NCI-H128 (cell line): ENCODE measurements around the gene TRIM71.
"Not testable (repeated sequence)": the region's sequence is repeated elsewhere in the genome, so short reads cannot be mapped to it uniquely, and the experiment has no call there.

Experiments used
- DNase-seq: peaks from one replicate; lab custom pipeline; 2025; ENCODE audit not compliant: unreplicated experiment; lab: John Stamatoyannopoulos, UW

Gene TRIM71

DNA sequence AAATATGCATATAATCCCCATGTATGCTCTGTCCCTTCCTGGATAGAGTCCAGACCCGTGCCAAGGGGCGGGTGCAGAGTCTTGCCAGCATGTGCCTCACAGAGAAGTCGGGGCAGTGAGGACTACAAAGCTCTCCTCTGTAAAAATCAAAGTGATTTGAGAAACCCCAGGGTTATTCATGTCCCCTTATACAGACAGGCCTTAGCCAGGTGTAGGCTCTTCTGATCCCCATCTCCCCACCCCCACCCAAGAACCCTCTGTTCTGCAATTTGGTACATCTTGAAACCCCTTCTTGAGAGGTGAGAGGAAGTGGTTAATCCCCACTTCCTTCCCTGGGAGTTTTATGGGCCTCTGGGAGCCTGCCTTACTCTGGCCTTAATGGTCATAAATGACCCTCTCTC, 24.7 kb downstream of the TRIM71 start:
- no peak for DNase-seq

- DNase-seq, result no peak
Observed at GRCh38 chr3:32842987-32843386, 25.2 kb downstream of the TRIM71 start.

GRCh38 chr3:32843510-32844321, 25.9 kb downstream of the TRIM71 start:
- DNase-seq, result no peak

DNA sequence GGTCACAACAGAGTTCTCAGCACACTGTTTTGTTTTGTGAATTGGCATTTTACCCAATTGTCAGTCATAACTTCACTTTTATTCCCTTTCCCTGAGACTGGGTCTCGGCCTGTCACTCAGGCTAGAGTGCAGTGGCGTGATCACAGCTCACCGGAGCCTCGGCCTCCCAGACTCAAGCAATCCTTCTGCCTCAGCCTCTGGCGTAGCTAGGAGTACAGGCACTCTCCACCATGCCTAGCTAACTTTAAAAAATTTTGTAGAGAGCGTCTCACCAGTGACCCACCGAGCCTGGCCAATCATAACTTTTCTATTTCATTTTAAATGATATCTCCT, 26.5 kb downstream of the TRIM71 start:
- DNase-seq, result no peak

DNA sequence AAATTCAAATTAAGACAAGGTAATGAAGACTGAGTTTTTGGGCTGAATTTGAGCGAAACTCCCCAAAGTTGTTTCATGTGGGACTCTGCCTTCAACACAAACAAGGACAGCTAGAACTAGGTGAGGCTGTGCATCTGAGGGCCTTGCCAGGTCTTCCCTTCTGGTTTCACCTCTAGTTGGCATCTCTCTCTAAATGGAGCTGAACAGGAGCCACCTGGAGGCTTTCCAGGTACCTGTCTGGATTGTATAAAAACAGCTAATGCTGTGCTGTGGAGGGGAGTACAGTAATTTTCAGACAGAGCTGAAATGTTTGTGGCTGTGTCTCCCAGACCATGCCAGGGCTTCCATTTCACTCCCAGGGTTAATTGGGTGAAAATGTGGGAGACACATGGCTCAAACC, 27.1 kb downstream of the TRIM71 start:
- no peak for DNase-seq

DNA sequence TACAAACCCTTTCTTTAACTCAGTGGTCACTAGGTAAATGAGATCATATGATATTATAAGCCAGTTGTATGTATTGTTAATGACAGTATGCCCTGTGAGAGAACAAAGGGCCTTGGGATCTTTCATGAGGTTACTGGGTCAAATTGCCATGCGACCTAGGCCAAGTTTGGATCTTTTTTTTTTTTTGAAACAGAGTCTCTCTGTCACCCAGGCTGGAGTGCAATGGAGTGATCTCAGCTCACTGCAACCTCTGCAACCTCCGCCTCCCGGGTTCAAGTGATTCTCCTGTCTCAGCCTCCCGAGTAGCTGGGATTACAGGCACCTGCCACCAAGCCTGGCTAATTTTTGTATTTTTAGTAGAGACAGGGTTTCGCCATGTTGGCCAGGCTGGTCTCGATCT, 27.7 kb downstream of the TRIM71 start:
- DNase-seq, result not testable (repeated sequence)

GRCh38 chr3:32847045-32847444, 29.2 kb downstream of the TRIM71 start:
- DNase-seq, result not testable (repeated sequence)

GRCh38 chr3:32847528-32847927, 29.7 kb downstream of the TRIM71 start:
- no peak for DNase-seq

GRCh38 chr3:32848215-32848614, 30.4 kb downstream of the TRIM71 start:
- DNase-seq, result no peak

DNA sequence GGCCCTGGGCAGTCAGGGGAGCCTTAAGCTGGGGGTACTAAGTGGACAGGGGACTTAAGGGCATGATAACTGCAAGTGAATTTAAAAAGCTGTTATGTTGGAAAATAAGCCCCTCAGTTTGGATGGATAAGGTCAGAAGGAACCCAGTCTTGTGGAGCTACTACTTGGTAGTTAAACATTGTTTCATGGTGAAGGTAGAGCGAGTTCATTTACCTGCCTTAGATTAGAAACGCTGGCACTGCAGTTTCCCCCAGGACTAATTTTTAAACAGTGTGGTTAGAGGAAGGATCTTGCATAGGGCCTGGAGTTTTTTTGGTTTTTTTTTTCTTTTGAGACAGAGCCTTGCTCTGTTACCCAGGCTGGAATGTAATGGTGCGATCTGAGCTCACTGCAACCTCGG, 31.2 kb downstream of the TRIM71 start:
- no peak for DNase-seq

DNA sequence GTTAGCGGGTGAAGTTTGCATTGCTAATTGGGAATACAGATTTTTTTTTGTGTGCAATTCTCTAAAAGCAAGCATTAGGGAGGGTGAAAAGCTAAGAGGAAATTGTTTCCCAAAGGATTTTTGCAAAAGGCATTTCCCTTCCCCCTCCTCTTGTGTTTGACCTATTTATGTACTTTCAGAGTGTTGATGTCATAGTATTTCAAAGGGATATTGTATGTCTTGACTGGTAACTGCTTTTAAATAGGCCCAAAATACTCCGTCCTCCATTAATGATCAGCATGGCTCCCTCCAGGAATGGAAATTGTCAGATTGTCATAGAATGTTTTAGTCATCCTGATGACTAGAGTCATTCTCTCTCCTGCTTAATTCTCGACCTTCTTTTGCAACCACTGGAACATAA, 32.4 kb downstream of the TRIM71 start:
- no peak for DNase-seq

DNA sequence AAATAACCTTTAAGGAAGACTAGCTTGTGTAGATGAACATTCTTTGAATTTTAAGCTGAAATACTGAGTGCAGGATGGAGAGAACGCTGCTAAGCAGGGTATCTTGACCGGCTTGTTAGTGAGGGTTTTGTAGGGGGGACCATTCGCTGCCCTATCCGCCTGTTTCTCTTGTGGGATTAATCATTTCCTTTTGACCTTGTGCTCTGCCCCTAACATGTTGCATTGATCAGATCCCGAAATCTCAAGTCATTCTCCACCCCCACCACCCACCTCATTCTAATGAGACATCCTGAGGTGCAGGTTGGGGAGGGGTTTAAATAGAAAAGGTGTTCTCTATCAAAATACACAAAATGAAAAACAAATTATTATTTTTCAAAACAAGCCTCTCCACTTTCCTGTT, 32.8 kb downstream of the TRIM71 start:
- no peak for DNase-seq

GRCh38 chr3:32852146-32852545, 34.3 kb downstream of the TRIM71 start:
- DNase-seq, result no peak

DNA sequence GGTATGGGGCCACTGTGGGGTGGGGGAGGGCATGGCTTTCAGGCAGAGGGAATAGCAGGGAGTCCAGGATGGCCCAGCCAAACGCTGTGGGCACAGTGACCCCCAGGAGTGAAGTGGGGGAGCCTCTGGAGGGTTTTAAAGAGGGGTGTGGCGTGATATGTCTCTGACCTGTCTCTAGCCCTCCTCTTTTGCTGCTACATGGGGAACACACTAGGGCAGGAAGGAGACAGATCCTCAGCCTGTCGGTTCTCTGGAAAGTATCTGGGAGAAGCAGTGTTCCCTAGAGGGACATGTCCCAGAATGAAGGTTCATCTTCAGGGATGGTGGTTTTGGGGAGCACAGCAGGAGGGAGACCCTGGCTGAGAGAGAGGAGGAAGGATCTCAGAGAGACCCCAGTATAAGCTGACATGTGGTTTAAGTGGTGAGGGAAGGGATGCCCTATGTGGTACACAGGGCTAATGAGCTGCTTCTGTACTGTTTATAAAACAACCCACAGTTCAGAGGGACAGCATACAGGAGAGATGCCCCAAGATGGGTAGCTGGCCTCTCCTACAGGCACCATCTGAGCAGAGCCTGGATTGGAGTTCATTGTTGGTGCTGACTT, 37.7 kb downstream of the TRIM71 start:
- DNase-seq, result no peak

DNA sequence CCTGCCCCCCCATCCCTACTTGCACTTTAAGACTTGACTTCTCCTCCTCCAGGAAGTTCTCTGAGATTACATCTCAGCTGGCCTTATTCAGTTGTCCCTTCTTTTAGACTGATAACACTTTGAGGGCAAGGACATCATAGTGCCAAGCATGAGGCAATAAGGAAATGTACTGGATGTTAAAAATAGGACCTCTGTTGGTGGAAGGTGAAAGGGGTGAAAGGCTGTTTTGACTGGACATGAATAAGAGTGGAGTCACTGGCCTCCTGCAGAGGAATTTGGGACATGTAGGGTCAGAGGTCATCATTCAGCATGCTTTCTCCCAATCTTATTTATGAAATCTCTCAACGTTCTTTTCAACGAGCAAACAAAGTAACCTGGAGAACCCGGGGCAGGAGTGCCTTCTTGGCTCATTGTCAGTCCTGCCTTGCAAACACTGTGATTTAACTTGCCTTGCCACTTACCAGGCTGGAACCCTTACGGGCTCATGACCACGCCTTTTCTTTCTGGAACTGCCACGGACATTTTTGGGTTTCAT, 38.6 kb downstream of the TRIM71 start:
- no peak for DNase-seq

GRCh38 chr3:32856901-32857507, 39.2 kb downstream of the TRIM71 start:
- no peak for DNase-seq

- no peak for DNase-seq
Observed at GRCh38 chr3:32857921-32858320, 40.1 kb downstream of the TRIM71 start.

DNA sequence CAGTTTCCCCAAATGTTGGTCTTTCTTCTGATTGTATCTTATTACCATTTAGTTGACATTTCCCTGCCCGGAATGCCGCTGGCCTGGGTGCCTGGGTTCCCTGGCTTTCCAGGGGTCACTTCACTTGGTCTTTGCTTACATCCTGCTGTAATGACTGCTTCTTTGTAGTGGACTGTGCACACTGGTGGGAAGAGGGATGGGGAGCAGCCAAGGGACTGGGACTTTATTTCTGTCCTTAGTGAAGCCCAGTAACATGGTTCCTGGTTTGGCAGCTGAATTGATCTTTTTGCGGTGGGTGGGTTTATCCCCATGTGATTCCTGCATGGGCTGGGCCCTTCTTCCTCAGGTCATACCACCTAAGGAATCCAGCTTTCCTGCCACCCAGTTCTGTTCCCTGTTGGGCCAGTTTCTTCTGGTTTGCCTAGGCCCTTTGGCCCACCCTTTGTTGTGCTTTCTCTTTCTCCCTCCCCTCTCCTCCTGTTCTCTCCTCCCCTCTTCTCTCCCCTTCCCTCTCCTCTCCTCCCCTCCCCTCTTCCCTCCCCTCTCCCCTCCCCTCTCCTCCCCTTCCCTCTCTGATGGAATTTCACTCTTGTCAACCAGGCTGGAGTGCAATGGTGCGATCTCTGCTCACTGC, 41.9 kb downstream of the TRIM71 start:
- no peak for DNase-seq

DNA sequence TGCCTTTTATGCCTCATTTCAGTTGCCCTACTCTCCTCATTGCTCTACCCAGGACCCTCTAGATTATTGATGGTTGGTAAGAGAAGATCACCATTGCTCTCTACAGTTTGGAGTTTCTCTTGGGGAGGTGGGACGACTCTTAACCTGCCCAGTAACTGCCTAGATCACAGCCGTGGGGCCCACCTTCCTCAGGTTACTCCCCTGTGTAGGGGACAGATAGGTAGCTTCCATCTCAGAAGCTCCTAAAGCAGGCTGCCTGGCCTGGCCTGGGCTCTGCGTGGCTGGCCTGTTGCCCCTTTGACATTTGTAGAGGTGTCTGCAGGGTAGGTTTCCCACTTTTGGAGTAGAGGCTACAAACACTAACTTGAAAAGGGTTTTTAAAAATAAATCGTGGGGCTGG, 42.7 kb downstream of the TRIM71 start:
- no peak for DNase-seq

- DNase-seq, result no peak
Observed at GRCh38 chr3:32861681-32862080, 43.9 kb downstream of the TRIM71 start.

DNA sequence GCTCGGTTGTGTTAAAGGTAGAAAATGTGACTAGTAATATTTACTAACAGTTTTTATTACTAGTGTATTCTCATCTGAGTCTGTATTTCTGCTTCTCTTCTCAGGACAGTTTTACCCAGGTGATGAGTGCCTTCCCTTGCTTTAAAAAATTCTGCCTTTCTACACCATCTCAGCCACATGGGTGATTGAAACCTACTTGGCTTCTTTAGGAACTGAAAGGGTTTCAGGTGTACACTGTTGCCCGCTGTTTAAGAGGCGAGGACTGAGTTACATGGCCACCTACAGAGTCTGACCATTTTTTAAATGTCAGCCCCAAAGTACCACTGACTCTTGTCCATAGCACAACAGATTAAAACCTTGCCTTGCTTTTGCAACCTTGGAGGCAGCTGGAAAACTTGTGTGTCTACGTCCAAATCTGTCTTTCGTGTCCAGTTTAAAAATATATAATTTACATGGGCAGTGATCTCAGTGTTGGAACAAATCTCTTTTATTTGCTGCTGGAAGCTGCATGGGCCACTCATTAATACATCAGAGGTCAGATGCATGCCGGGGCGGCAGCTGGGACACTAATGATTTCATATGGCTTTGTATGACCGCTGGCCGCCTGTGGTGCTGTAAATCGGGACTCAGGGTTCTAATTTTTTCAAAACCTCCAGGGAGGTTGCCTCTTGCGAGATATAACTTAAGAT, 44.6 kb downstream of the TRIM71 start:
- no peak for DNase-seq
